ENCODE data around the gene IPCEF1.

The IPCEF1 gene

DNA sequence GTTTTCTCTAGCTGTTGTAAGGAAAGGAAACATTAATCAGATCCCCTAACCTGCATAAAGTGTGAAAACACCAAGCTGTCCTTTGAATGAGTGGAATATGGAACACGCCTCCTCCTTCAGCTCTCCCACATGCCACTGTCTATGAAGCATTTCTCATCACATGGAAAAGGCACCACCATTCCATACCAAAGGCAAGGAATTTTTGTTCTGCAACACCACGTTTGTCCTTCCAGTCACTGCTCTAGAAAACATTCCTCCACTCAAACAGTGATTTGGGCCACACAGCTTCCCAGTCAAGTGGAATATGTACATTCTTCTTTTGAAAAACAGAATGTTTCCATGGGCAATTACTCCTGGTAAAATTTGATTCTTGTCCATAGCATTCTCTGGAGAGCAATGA, 197.5 kb downstream of the IPCEF1 start:
- no peak for DNase-seq (ENCODE audit: low spot score)

GRCh38 chr6:154157706-154158105, 198.9 kb downstream of the IPCEF1 start:
- DNase-seq (ENCODE audit: low spot score) = no peak

DNA sequence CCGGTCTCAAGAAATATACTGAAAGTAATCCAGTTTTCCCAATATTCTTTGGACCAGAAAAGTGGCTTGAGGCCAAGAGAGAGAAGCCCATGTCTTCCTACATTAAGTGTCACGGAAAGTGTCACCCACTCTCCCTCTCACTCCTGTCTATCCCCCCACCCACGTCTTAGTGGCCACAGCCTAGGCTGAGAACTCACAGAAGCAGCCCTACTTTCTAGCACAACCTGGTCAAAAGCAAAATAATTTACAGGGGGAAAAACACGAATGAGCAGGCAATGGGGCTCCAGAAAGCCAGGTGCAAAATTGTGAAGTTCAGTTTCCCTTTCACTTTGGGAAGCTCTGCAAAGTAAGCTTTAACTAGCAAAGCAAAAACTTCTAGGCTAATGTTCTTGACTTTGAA, 199.5 kb downstream of the IPCEF1 start:
- no peak for DNase-seq (ENCODE audit: low spot score)

- DNase-seq (ENCODE audit: low spot score) = peak; percentile 54
Measured at GRCh38 chr6:154156135-154156896, 200.3 kb downstream of the IPCEF1 start.

- peak; percentile 65 for DNase-seq (ENCODE audit: low spot score)
Measured at GRCh38 chr6:154154389-154154967, 202.1 kb downstream of the IPCEF1 start.

GRCh38 chr6:154143753-154144152, 212.8 kb downstream of the IPCEF1 start:
- DNase-seq (ENCODE audit: low spot score) = no peak

DNA sequence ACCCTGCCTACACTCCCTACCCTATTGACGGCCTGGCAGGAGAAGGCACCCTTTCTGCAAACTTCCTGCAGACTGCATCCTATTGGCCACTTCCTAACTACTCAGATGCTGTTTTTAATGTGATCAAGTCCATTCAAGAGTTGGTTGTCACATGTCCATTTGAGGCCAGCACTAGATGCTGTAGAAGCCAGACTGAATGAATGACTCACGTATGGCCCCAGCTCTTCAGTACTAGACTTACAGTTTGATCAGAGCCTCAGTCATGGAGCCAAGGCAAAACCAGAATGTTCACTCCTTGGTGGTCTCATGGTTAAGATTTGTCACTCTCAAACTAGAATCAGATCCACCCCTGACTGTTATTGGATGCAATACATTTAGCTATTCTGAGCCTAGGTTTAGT, 215.9 kb downstream of the IPCEF1 start:
- no peak for DNase-seq (ENCODE audit: low spot score)

DNA sequence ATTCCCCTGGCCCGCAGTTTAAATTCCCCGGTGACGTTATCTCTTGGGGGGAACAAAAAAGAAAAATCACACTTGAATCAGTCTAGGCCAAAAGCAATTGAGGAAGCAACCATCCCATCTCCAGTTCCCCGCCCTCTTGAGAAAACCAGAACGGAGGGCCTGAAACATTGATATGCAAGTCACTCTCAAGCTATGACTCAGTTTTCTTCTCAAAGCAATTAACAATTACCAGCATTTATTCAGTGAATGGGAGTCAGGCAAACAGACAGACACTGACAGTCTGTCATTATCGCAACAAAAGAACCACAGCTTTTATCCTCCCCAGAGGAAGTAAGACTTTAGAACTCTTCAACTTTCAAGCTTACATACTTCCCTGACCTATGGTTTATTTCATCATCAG, 216.7 kb downstream of the IPCEF1 start:
- no peak for DNase-seq (ENCODE audit: low spot score)

DNA sequence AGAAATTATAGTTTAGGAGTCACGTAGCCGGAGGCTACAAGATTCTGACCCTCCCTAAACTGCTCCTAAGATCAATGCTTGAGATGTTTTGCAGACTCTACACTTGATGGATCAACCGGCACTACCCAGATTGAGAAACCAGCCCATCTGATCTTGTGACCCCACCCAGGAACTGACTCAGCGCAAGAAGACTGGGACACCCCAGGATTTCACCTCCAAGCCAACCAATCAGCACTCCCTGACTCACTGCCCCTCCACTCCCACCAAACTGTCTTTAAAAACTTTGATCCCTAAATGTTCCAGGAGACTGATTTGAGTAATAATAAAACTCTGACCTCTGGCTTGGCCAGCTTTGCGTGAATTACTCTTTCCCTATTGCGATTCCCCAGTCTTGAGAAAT, 217.8 kb downstream of the IPCEF1 start:
- no peak for DNase-seq (ENCODE audit: low spot score)

- DNase-seq (ENCODE audit: low spot score) = no peak
Measured at GRCh38 chr6:154134471-154135147, 222.0 kb downstream of the IPCEF1 start.

GRCh38 chr6:154127657-154128056, 228.9 kb downstream of the IPCEF1 start:
- DNase-seq (ENCODE audit: low spot score) = no peak

GRCh38 chr6:154125421-154125820, 231.2 kb downstream of the IPCEF1 start:
- DNase-seq (ENCODE audit: low spot score) = no peak

DNA sequence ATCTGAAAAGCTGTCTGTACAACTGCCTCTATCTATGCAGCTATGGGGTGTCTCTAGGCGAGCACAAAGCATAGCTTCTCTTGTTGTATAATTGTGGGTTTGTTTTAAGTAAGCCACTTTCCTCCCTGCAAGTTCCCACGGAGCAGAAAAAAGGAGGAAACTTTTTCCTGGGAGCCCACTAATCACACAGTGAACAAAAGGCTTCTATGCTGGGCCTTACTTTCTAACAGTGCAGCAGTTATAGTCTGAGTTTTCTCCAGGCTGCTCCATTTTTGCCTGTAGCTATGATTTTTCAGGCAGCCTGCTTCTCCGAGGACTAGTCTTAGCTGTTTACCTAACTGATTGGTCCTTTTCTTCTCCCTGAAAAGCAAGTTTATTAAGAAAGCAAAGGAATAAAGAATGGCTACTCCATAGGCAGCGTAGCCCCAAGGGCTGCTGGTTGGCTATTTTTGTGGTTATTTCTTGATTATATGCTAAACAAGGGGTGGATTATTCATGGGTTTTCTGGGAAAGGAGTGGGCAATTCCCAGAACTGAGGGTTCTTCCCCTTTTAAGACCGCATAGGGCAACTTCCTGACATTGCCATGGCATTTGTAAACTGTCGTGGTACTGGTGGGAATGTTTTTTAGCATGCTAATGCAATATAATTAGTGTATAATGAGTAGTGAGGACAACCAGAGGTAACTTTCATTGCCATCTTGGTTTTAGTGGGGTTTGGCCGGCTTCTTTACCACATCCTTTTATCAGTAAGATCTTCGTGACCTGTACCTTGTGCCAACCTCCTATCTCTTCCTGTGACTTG, 233.2 kb downstream of the IPCEF1 start:
- no peak for DNase-seq (ENCODE audit: low spot score)

- DNase-seq (ENCODE audit: low spot score) = no peak
Measured at GRCh38 chr6:154122195-154122925, 234.2 kb downstream of the IPCEF1 start.

- no peak for DNase-seq (ENCODE audit: low spot score)
Measured at GRCh38 chr6:154117485-154117884, 239.1 kb downstream of the IPCEF1 start.

DNA sequence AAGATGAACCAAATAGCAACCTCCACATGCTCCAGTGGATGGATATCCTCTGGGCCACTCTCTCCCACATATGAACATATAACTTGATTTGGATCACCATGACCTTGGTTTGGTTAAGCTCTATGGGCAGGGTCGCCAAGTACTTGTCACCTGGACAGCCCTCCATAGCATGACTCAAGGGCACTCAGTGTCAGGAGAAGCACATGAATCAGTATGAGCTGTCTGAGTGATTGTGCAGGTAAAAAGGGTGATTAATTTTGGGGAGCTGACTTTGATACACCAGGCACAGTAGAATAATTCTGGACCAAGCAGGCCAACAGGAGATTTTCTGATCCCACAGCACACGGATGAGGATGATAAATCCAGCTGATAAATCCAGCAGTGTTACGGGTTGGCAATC, 243.2 kb downstream of the IPCEF1 start:
- no peak for DNase-seq (ENCODE audit: low spot score)

DNA sequence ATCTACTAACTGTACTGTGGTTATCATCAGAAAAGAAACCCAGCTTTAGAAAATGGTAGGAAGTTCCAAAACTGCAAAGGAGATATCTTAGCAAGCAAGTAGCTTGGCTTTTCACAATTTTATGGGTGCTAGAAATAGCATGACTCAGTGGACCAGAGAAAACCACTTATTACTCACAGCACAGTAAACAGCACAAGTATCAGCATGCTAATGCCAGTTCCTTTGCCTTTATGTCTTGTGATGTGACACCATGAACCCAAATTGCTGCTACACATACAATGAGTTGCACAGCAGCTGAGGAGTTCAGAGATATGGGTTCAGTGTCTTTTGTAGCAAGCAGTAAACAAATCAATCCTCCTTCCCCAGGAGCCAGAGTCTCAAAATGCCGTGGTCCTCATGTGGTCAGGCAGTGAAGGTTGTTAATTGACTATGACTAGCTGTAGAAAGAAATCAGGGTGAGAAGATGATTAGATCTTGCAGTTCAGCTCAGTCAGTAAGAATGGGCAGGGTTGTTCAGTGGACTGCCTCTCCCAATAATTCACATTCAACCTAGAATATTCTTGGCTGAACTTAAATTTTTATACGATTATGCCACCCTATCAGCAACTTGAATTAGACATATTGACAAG, 244.3 kb downstream of the IPCEF1 start:
- DNase-seq (ENCODE audit: low spot score) = no peak

DNA sequence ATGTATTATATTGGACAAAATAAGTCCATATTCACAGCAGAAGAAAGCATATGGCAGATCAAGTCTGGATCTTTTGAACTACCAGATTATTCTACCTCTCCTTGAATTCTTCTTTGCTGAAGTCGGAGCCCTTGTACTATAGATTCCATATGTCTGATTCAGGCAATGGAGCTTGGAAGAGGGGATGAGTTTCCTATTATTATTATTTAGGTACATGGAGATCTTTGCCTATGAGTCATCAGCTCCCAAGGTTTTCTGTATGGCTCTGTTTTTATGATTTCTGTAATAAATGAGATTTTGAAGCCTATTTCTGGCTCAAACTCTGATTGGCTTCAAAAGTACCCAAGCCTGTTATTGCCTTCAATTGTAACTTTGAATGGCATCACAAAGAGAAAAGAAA, 245.6 kb downstream of the IPCEF1 start:
- no peak for DNase-seq (ENCODE audit: low spot score)

DNA sequence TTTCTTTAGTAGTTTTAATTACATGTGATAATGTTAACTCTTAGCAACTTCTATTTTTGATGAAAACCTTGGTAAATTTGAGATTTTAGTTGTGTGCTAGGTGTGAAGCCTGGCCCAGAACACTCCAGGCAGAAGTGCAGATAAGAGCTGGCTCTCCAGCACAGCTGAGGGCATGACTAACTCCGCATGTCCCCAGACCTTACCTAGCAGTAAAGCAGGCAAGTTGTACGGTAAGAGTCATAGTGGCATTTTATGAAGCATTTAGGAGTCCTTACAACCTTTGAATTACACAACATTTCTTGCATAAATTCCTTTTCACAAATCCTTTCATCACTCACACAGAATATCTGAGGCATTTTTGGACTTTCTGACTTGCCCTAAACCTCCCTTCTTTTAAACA, 250.4 kb downstream of the IPCEF1 start:
- DNase-seq (ENCODE audit: low spot score) = no peak
